GM18858 (cell line): Measurements from ENCODE around the gene MFAP4.

ENCODE experiments used
- ATAC-seq: cut with Tn5 transposase; IDR thresholded peaks from one replicate; pipeline ENCODE4 v1.9.1; 2021; ENCODE audit not compliant: unreplicated experiment

The MFAP4 gene

DNA sequence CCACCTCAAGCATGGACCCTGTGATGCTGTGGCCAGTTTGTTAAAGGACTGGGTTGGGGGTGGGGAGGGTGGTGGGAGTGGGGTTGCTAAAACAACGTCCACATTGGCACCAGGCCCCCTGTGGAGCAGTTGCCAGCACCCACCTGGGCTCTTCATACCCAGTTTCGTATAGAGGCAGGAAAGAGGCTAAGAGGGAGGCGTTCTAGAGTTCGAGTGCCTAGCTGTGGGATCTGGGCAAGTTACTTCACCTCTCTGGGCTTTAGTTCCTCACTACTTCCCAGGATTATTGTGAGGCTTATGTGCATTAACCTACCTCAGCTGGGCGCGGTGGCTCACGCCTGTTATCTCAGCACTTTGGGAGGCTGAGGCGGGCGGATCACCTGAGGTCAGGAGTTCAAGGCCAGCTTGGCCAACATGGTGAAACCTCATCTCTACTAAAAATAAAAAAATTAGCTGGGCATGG lies 1.4 kb downstream of the MFAP4 start:
- ATAC-seq: no peak

DNA sequence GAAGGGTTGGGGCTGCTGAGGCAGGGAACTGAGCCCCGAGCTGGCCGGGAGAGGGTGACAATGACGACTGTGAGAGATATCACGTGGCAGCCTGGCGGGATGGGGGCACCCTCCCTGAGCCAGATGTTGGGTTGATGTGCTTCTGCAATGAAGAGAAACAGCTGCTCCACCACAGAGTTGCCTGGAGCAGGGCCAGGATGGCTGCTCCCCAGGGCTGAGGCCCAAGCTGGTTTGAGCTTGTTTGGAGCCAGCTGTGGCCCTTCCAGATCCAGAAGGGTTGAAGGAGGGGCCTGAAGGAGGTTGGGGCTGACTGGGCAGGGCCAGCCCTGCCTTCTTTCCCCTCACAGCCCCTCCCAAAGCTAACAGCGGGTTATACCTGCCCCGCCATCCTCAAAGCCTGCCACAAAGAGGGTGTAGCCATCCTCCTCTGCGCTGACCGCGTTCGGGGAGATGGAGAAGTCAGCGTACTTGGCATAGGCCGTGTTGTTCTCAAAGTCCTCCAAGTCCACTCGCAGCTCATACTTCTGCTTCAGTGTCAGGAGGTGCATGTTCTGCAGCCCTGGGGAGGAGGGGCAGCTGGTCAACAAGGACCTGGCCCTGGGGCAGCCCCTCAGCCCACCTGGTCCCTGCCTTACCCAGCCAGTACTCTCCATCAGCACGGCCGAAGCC lies 2.1 kb downstream of the MFAP4 start:
- no peak for ATAC-seq

DNA sequence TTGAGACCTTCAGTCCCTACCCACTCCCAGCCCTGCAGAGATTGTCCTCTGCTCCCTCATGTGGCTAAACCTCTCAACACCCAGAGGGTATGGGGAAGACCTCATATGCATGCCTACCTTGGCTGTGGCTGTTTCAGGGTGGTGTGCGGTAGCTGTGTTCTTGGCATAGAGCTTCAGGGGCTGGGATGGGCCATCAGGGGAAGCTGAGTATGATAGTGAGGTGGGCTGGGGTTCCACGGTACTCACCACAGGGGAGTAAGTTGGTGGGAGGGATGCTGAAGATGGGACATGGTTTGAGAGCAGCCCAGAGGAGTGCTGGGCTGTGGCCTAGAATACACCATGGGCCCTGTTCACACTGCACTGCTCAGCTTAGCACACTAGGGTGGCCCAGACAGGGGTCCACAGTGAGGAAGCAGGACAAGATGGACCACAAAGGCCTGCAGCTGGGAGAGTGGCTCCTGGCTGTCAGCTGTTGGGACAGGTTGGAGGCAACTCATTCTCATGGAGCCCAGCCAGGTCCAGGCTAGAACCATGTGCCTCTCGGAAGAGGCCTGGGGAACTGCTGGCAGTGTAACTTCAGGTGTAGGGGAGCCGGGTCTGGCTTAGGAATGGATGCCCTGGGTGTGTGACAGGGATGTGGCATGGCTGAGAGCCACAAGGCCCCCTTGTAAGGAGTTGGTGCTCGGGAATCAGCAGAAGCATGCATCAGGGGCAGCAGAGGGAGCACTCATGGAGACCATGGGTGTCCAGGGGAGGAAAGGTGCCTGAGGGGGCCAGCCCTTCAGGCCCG lies 3.1 kb downstream of the MFAP4 start:
- ATAC-seq: no peak

DNA sequence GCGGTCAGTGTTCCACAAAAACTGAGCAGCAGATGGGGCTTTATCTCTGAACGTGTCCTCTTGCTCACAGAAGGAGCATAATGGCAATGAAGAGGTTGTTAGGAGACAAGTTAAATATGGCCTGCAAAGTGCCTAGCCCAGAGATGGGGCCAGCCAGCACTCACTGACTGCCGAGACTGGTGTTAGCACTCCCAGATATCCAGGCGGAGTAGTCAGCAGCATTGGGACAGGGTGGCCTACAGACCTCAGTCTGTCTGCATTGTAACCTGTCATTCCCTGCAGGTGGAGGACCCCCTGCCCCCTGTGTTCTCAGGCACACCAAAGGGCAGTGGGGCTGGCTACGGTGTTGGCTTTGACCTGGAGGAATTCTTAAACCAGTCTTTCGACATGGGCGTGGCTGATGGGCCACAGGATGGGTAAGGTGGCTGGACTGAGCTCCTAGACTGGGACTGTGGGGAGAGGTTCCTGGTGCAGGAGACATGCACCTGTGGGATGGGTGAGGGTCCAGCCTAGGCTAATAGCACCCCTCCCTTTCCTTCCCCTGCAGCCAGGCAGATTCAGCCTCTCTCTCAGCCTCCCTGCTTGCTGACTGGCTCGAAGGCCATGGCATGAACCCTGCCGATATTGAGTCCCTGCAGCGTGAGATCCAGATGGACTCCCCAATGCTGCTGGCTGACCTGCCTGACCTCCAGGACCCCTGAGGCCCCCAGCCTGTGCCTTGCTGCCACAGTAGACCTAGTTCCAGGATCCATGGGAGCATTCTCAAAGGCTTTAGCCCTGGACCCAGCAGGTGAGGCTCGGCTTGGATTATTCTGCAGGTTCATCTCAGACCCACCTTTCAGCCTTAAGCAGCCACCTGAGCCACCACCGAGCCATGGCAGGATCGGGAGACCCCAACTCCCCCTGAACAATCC lies 4.2 kb downstream of the MFAP4 start:
- no peak for ATAC-seq

DNA sequence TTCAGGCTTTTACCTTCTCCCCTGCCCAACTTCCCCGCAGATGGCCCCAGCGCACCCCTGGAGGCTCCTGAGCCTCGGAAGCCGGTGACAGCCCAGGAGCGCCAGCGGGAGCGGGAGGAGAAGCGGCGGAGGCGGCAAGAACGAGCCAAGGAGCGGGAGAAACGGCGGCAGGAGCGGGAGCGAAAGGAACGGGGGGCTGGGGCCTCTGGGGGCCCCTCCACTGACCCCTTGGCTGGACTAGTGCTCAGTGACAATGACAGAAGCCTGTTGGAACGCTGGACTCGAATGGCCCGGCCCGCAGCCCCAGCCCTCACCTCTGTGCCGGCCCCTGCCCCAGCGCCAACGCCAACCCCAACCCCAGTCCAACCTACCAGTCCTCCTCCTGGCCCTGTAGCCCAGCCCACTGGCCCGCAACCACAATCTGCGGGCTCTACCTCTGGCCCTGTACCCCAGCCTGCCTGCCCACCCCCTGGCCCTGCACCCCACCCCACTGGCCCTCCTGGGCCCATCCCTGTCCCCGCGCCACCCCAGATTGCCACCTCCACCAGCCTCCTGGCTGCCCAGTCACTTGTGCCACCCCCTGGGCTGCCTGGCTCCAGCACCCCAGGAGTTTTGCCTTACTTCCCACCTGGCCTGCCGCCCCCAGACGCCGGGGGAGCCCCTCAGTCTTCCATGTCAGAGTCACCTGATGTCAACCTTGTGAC lies 5.1 kb downstream of the MFAP4 start:
- ATAC-seq: no peak

DNA sequence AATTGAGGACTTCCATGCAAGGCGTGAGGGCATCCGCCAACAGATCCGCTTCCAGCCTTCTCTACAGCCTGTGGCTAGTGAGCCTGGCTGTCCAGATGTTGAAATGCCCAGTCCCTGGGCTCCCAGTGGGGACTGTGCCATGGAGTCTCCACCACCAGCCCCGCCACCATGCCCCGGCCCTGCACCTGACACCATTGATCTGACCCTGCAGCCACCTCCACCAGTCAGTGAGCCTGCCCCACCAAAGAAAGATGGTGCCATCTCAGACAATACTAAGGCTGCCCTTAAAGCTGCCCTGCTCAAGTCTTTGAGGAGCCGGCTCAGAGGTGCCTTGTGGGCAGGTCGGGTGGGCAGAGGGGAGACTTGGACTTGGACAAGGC lies 5.6 kb downstream of the MFAP4 start:
- ATAC-seq: no peak

DNA sequence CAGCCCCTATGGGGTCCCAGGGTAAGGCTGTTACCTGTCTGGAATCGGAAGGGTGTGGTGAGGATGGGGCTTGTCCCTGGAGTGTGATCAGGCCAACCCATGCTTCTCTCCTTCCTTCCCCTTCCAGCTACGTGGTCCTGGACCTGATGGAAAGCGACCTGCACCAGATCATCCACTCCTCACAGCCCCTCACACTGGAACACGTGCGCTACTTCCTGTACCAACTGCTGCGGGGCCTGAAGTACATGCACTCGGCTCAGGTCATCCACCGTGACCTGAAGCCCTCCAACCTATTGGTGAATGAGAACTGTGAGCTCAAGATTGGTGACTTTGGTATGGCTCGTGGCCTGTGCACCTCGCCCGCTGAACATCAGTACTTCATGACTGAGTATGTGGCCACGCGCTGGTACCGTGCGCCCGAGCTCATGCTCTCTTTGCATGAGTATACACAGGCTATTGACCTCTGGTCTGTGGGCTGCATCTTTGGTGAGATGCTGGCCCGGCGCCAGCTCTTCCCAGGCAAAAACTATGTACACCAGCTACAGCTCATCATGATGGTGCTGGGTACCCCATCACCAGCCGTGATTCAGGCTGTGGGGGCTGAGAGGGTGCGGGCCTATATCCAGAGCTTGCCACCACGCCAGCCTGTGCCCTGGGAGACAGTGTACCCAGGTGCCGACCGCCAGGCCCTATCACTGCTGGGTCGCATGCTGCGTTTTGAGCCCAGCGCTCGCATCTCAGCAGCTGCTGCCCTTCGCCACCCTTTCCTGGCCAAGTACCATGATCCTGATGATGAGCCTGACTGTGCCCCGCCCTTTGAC lies 6.3 kb downstream of the MFAP4 start:
- no peak for ATAC-seq

DNA sequence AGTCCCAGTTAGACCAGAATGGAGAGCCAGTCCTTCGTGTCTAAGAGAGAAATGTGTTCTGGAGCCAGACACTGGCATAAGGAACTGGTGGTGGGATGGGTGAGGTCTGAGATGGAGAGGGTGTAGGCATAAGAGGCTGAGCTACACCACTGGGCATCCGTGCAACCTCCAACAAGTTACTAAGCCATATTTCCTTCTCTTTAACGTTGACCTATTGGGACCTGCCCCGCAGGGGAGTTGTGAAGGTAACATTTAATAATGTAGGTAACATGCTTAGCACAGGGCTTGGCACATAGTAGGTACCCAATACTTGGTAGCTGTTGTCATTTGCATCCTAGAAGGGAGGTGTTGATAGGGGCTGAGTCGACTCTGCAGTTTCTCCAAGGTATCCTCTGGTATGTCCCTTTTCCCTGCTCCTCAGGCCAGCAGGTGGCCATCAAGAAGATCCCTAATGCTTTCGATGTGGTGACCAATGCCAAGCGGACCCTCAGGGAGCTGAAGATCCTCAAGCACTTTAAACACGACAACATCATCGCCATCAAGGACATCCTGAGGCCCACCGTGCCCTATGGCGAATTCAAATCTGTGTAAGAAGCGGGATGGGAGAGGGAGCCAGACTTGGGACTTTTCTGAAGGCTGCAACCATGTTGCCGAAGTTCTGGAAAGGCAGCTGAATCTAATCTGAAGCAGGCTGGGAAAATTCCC lies 7.5 kb downstream of the MFAP4 start:
- ATAC-seq: no peak

DNA sequence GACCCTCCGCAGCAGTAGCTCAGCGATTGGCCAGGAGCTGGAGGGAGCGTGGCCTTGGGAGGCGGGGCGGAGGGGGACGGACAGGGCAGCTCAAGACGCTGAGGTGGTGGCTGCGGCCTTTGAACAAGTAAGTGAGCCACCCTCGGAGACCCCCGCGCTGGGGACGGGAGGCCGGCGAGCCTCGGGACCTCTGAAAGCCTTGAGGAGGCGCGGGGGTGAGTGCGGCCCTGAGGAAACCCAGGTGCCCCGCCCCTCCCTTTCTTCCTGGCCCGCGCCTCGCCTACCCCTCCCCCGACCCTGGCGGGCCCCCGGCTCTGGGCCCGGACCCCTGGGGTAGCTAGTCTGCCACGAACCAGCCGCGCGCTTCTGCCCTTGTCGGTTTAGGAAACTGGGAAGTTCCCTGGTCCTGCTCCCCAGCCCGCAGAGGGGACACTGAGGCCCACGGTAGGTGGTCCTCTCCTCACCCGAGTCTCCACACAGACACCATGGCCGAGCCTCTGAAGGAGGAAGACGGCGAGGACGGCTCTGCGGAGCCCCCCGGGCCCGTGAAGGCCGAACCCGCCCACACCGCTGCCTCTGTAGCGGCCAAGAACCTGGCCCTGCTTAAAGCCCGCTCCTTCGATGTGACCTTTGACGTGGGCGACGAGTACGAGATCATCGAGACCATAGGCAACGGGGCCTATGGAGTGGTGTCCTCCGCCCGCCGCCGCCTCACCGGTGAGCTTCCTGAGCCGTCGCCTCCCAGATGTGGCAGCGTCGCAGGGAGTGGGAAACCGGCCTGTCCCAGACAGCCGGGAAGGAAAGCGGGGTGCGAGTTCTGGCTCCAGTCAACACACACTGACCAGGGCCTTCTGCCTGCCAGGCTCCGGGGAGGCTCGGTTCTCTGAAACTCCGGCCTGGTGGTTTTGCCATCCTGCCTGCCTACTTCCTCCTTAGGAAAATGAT lies 8.3 kb downstream of the MFAP4 start, which contains the start of gene MAPK7:
Gene MAPK7, plus strand, starts transcription at position 83 of the 945 bp plus-strand sequence. Its CDS starts 403 bp downstream, at position 486.
- no peak for ATAC-seq

DNA sequence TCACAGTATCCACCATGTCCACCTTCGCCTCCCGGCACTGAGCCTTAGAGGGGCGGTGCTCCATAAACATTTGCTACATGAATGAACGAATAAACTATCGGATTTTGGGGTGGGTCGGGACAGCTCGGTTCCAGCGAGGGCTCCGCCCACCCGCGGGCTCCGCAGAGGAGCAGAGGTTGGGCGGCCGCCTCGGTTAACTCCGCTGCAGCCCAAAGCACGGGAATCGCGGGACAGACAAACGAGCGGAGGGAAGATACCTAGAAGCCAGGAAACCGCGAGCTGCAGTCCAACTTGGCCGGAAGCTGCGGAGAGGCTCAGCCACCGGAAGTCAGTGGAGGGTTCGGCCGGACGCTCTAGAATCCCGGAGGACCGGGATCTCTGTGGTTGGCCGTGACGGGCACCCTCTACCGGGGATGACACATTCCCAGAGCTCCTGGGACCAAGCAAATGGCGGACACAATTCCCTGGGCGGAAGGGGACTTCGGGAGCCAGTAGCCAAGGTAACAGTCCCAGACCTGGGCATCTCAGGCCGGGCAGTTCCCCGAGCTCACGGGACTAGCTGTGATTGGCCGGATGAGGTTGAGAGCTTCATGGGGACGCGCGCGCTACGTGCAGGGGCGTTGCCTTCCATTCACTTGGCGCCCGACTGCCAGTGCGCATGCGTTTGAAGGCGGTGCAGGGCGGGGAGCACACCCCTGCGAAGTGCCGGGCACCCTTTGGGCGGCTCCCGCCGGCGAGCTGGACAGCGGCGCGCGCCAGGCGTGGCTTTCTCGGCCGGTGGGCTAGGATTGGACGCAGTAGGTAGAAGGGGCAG lies 9.2 kb downstream of the MFAP4 start:
- ATAC-seq: peak; percentile 89

DNA sequence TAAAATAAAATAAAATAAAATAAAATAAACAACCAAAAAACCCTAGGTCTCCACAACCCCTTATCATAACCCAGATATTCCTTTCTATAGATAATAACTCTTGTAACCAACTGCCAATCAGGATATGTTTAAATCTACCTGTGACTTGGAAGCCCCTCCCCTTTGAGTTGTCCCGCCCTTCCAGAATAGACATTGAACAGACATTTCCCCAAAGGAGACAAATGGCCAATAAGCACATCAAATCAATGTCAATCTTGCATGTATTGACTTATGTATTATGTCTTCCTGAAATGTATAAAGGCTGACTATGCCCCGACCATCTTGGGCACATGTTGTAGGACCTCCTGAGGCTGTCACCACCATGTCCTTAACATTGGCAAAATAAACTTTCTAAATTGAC lies 10.2 kb downstream of the MFAP4 start:
- ATAC-seq: no peak

DNA sequence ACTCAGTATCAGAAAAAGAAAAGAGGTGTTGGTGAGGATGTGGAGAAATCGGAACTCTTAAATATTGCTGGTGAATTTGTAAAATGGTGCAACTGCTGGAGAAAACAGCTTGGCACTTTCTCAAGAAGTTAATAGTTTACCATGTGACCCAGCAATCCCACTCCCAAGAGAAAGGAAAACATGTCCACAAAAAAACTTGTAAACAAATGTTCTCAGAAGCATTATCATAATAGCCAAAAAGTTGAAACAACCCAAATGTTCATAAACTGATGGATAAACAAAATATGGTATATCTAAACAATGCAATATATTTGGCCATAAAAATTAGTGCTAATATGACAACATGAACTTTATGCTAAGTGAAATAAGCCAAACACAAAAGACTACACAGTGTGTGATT lies 11.3 kb downstream of the MFAP4 start:
- ATAC-seq: no peak

DNA sequence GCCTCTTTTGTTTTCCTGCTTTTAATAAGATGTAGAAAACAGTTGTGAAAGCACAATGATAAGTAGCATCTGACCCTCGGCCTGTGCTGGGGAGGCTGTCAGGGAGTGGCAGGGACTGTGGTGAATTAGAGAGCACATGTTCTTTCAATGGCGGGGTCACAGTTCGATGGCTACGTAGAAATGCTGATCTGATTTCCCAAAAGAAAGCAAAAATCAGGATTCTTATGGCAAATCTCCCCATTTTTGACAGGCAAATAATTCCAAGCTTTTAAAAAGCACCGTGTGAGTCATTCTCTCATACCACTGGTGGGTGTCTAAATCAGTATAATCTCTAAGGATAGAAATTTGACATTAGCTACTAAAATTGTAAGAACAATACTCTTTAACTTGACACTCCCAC lies 12.9 kb downstream of the MFAP4 start:
- no peak for ATAC-seq

DNA sequence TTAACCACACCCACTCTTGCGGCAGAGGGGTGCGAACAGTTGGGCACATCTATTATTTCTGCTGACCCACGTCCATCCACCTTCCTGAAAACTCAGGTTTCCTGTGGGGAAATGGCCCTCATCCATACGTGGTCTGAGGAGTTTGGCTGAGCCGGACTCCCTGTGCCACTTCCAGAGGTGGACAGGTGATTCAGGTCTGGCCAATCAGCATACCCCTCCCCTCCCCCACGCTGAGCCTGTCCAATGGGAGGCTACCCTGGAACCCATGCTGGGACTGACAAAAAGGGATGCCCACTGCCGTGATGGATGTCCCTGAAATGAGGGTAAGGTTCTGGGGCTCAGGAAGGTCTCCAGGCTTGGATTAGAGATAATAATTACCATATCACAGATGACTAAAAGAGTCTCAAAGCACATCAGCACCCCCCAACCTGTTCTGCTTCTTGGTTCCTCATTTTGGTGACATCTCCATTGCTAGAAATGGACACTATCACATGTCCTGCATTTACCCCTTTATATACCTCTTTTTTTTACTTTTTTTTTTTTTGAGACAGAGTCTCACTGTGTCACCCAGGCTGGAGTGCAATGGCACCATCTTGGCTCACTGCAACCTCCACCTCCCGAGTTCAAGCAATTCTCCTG lies 14.0 kb downstream of the MFAP4 start:
- no peak for ATAC-seq

DNA sequence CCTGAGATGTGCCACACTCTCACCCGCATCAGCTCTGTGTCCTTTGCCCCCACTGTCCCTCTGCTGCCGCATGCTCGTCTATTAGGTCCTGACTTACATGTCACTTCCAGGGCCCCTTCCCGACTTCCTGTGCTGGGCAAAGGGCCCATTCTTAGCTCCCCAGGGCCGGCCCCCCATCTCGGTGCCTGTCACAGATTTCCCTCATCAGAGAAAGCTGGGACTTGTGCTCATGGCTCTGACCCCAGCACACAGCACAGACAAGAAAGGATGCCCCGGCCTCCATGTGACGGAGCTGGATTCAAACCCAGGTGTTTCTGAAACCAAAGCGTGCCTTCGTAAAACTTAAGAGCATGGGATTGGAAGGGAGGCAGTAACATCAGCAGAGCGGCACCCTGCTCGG lies 14.6 kb downstream of the MFAP4 start:
- ATAC-seq: no peak

DNA sequence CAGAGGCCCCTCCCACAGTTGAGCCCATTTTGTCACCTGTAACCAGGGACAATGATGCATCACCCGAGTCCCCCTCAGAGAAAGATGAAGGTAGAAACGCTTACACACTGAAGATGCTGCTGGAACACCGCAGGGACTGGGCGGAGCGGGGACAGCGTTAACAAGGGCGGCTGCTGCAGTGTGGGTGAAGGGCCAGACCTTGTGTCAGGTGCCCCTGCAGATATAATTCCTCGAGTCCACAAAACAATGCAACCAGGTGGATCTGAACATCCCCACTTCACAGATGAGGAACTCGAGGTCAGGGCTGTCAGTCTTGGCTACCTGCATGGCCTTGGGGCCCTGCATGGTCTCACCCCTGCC lies 15.0 kb downstream of the MFAP4 start:
- ATAC-seq: no peak
